Hepatocyte (in vitro differentiated cells): ENCODE results near the gene DOCK7.

Experiments
- CTCF ChIP-seq: fragments of 200-600 bp; sonication (generic); IDR thresholded peaks from 2 replicates; pipeline ENCODE4 v1.5.1; 2016; ENCODE audit warnings: antibody characterized with exemption, mild to moderate bottlenecking; ENCODE audit not compliant: poor library complexity
- EZH2 ChIP-seq: fragments of 200-600 bp; sonication (generic); IDR thresholded peaks from 2 replicates; pipeline ENCODE4 v1.6.1; 2016; ENCODE audit warnings: antibody characterized with exemption, mild to moderate bottlenecking, borderline replicate concordance

- TF ChIP-seq EZH2: no peak
- TF ChIP-seq CTCF: no peak
Observed at GRCh38 chr1:62436039-62436465, 252.1 kb downstream of the DOCK7 start.
